HG03457 (cell line): Measurements from ENCODE around the gene MAGOHB.

Experiments
- ATAC-seq: cut with Tn5 transposase; IDR thresholded peaks from one replicate; pipeline ENCODE4 v1.9.1; 2021; ENCODE audit warnings: moderate number of reproducible peaks; ENCODE audit not compliant: unreplicated experiment

The MAGOHB gene

DNA sequence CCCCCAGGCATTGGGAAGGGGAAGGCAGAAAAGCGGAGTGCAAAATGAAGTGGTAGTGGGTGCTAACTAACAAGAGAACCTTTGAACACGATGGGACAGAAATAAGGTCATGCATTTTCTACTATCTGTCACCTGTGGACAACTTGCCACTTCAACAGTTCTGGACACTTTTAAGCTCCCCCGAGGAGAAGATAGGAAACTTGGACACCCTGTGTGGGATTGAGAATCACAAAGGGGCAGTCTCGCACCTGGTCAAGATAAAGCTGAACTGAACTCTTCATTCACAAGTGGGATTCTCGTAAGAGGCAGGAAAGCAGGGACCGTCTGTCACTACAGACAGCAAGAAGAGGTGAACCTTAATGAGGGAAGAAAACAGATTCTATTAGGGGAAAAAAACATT, 56.1 kb downstream of the MAGOHB start:
- no peak for ATAC-seq

DNA sequence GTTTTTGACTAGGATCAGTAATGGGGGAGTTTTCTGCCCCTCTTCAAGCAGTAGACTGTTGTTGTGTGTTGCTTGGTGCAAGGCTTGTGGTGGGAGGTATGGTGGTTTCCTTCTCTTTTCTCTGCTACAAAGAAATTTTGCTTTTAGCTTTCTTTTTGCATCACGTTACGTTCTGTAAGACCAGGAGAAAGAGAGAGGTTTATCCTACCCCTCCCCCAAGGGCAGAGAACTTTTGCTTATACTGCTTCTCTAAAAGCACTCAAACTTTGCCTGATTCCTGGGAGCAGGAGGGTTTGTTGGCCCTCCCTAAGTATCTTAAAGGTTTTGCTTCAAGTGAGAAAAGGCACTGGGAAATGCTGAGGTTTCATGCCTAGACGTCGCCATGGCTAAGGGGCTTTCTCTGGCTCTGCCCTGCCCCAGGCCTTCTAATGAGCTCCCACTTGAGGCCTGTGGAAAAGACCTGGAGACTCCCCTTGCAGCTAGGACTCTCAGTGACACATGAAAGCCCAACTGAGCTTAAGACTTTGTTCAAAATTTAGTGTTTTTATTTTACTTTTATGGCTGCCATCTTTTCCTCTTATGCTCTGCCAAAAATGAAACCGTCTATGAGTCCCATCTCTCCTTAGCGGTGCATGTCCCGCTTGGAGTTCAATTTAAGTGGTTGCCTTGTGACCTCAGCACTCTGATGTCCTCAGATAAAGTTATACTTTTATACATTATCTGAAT, 58.5 kb downstream of the MAGOHB start:
- ATAC-seq = no peak

DNA sequence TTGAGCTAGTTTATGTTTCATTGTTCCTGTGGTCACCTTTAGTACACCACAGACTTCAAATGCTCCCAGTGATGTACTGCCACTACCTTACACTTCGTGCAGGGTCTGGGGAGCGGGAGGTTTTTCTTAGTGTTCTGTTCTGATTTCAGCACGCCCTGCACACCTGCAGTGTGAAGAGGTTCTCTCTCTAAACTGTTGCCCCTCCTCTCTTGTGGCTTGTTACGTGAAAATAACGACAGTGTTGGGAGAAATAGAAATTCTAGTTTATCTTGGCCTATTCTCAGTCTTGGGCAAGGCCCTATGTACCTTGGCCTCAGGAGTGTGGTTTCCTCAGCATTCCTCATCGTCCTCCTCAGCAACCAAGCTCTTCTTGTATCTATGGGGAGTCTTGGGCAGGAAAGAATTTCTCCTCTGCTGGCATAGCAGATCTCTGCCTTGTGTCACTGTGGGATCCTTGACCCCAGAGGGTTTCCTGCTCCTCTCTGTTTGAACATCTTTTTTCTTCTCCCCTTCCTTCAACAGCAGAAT, 59.1 kb downstream of the MAGOHB start:
- no peak for ATAC-seq
